SU-DHL-6 (cell line): ENCODE measurements around the gene MEX3A.

ENCODE experiments used
- EZH2phosphoT487 ChIP-seq: fragments of 200-600 bp; sonication (generic), shearing (Covaris generic); conservative IDR thresholded peaks from 2 replicates; pipeline ENCODE4 v1.6.1; 2018; ENCODE audit warnings: mild to moderate bottlenecking, antibody characterized with exemption, low read length, moderate library complexity, mixed read lengths
- TF ChIP-seq, protein P1 (sequence below): fragments of 200-600 bp; sonication (generic); IDR thresholded peaks from one replicate; pipeline ENCODE4 v1.5.1; 2017; ENCODE audit warnings: antibody characterized with exemption, mild to moderate bottlenecking, low read length, moderate library complexity; ENCODE audit not compliant: insufficient read depth, poor library complexity, severe bottlenecking

GRCh38 chr1:156075162-156075561 lies 7.1 kb downstream of the MEX3A start:
- TF ChIP-seq, protein P1, sequence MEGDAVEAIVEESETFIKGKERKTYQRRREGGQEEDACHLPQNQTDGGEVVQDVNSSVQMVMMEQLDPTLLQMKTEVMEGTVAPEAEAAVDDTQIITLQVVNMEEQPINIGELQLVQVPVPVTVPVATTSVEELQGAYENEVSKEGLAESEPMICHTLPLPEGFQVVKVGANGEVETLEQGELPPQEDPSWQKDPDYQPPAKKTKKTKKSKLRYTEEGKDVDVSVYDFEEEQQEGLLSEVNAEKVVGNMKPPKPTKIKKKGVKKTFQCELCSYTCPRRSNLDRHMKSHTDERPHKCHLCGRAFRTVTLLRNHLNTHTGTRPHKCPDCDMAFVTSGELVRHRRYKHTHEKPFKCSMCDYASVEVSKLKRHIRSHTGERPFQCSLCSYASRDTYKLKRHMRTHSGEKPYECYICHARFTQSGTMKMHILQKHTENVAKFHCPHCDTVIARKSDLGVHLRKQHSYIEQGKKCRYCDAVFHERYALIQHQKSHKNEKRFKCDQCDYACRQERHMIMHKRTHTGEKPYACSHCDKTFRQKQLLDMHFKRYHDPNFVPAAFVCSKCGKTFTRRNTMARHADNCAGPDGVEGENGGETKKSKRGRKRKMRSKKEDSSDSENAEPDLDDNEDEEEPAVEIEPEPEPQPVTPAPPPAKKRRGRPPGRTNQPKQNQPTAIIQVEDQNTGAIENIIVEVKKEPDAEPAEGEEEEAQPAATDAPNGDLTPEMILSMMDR, result no peak
- no peak for TF ChIP-seq EZH2phosphoT487
